ENCODE measurements around the gene RTKN.

- no peak for TF ChIP-seq CTCF (IDR thresholded peaks at IDR 0.05)
- peak in 3 of 4 donors; percentile 24 to 64 (median 28) for TF ChIP-seq POLR2A (IDR thresholded peaks at IDR 0.05)
- TF ChIP-seq EP300 (IDR thresholded peaks at IDR 0.05) = no peak
Measured at GRCh38 chr2:74421221-74421870, 20.4 kb downstream of the RTKN start, which contains the start of the genes C2orf81 and WDR54.

Data from upper lobe of left lung (tissue), 4 donors.